RWPE2 (cell line): ENCODE results near the gene DRC1.

ENCODE experiments used
- ATAC-seq: fragments of 200-7000 bp; cut with Tn5 transposase; 3 replicates; pipeline ENCODE4 v1.9.1; 2021; ENCODE audit warnings: low read depth
- DNase-seq: peaks from one replicate; pipeline ENCODE4 v3.0.0-alpha.2; 2020; ENCODE audit warnings: low spot score
- H3K27ac ChIP-seq: fragments of 450-650 bp; 2 replicates; pipeline ENCODE4 v1.5.1; 2017; ENCODE audit warnings: mild to moderate bottlenecking; ENCODE audit not compliant: poor library complexity, severe bottlenecking
- H3K27me3 ChIP-seq: fragments of 250-450 bp; sonication (Bioruptor Pico); 2 replicates; pipeline ENCODE4 v1.5.1; 2021; ENCODE audit warnings: mild to moderate bottlenecking, moderate library complexity; ENCODE audit not compliant: insufficient read depth, poor library complexity, severe bottlenecking
- H3K36me3 ChIP-seq: fragments of 250-450 bp; sonication (Bioruptor Pico); 2 replicates; pipeline ENCODE4 v1.5.1; 2020; ENCODE audit warnings: low read depth, mild to moderate bottlenecking, moderate library complexity
- H3K4me1 ChIP-seq: fragments of 250-450 bp; sonication (Bioruptor Pico); 2 replicates; pipeline ENCODE4 v1.5.1; 2021; ENCODE audit warnings: mild to moderate bottlenecking, moderate library complexity; ENCODE audit not compliant: insufficient read depth, poor library complexity, severe bottlenecking
- H3K4me3 ChIP-seq: fragments of 250-450 bp; sonication (Bioruptor Pico); 2 replicates; pipeline ENCODE4 v1.5.1; 2021; ENCODE audit warnings: mild to moderate bottlenecking, moderate library complexity; ENCODE audit not compliant: severe bottlenecking
- H3K9me3 ChIP-seq: fragments of 250-450 bp; sonication (Bioruptor Pico); 2 replicates; pipeline ENCODE4 v1.5.1; 2021; ENCODE audit warnings: mild to moderate bottlenecking, moderate library complexity; ENCODE audit not compliant: severe bottlenecking
- TF ChIP-seq, protein P1 (sequence below): fragments of 450-650 bp; IDR thresholded peaks from one replicate; pipeline ENCODE4 v1.5.1; 2017; ENCODE audit warnings: mild to moderate bottlenecking, moderate library complexity; ENCODE audit not compliant: poor library complexity, severe bottlenecking

The DRC1 gene

DNA sequence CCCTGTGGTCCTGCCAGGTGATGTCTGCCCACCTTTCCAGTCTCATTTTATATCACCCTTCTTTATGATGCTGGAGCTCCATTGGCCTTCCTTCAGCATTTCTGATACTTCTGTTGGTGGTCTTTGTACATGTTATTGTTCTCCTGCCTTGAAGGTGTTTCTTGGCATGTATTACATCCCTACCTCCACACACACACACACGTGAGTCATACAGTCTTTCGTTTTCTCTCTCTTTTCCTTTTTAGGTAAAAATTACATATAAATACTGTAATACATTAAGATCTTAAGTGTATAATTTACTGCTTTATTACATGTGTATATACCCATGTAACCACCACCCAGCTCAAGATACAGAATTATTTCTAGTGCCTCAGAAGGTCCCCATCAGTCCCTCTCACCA is 44.9 kb upstream of the DRC1 start:
- Histone ChIP-seq H3K4me3 (no peak overlapping the region), H3K27me3 (no peaks in the 10 kb centered on the region), H3K4me1 (peaks cover 32% of the 10 kb centered on the region), H3K27ac (no peak overlapping the region), H3K36me3 (peaks cover 12% of the 10 kb centered on the region), H3K9me3 (no peaks in the 10 kb centered on the region)
- ATAC-seq (no peak), DNase-seq (no peak)
- TF ChIP-seq, protein P1, sequence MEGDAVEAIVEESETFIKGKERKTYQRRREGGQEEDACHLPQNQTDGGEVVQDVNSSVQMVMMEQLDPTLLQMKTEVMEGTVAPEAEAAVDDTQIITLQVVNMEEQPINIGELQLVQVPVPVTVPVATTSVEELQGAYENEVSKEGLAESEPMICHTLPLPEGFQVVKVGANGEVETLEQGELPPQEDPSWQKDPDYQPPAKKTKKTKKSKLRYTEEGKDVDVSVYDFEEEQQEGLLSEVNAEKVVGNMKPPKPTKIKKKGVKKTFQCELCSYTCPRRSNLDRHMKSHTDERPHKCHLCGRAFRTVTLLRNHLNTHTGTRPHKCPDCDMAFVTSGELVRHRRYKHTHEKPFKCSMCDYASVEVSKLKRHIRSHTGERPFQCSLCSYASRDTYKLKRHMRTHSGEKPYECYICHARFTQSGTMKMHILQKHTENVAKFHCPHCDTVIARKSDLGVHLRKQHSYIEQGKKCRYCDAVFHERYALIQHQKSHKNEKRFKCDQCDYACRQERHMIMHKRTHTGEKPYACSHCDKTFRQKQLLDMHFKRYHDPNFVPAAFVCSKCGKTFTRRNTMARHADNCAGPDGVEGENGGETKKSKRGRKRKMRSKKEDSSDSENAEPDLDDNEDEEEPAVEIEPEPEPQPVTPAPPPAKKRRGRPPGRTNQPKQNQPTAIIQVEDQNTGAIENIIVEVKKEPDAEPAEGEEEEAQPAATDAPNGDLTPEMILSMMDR, result no peak

GRCh38 chr2:26359886-26360473 is 41.7 kb upstream of the DRC1 start:
- no peak for ATAC-seq
- Histone ChIP-seq H3K9me3 (no peaks in the 10 kb centered on the region), H3K4me1 (peaks cover 25% of the 10 kb centered on the region), H3K27me3 (no peaks in the 10 kb centered on the region), H3K4me3 (no peak overlapping the region), H3K36me3 (peaks cover 30% of the 10 kb centered on the region), H3K27ac (no peak overlapping the region)
- DNase-seq, result no peak
- TF ChIP-seq, protein P1, result no peak

DNA sequence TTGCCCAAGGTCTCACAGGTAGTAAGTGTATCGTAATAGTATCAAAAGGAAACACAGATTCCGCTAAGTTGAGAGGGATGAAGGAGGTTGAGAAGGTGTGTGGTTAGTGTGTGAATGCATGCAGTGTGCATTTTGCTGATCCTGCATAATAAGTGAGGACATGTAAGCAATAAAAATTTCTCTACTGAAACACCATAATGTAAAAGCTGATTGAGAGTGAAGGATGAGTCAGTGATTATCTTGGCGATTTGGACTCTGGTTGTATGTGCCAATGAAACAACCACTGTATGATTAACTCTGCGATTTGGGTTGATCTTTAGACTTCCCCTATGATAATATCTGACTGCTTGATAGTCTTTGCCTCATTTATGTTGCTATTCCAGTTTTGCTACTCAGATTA is 38.4 kb upstream of the DRC1 start:
- peaks cover 8% of the 10 kb centered on the region for H3K4me1 ChIP-seq
- TF ChIP-seq, protein P1, result no peak
- H3K4me3 ChIP-seq, result no peak overlapping the region
- H3K27me3 ChIP-seq, result no peaks in the 10 kb centered on the region
- H3K27ac ChIP-seq, result no peak overlapping the region
- peaks cover 48% of the 10 kb centered on the region for H3K36me3 ChIP-seq
- peak; percentile 70 for ATAC-seq
- no peaks in the 10 kb centered on the region for H3K9me3 ChIP-seq
- DNase-seq, result no peak

DNA sequence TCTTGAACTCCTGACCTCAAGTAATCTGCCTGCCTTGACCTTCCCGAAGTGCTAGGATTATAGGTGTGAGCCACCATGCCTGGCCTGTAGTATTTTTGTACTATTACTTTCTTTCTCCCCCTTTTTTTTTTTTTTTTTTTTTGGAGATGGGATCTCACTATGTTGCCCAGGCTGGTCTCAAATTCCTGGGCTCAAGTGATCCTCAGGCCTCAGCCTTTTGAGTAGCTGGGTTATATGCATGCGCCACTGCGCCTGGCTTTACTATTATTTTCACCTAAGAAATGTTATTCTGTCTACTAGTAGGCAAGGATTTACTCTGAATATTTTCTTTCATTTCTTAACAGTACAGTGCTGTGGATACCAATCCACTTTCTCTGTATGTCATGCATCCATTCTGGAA is 37.8 kb upstream of the DRC1 start:
- peaks cover 8% of the 10 kb centered on the region for H3K4me1 ChIP-seq
- H3K4me3 ChIP-seq, result no peak overlapping the region
- H3K27me3 ChIP-seq, result no peaks in the 10 kb centered on the region
- no peak for DNase-seq
- TF ChIP-seq, protein P1, result no peak
- H3K36me3 ChIP-seq, result peaks cover 52% of the 10 kb centered on the region
- H3K27ac ChIP-seq, result no peak overlapping the region
- no peak for ATAC-seq
- no peaks in the 10 kb centered on the region for H3K9me3 ChIP-seq

DNA sequence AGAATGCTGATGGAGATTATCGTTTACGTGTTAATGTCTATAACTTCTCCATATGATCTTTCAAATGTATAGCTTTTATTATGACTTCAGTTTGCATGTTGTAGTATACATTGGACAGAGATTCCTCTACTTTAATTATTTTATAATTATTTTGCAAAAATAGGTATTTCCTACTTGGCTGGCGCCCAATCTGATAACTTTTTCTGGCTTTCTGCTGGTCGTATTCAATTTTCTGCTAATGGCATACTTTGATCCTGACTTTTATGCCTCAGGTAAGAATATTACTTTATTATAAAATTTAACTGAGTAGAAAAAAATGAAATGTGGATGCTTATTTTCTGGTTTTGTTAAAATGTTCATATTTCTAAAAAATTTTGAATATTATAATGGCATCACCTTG is 37.1 kb upstream of the DRC1 start:
- ATAC-seq (no peak), DNase-seq (no peak)
- Histone ChIP-seq H3K36me3 (peaks cover 59% of the 10 kb centered on the region), H3K27me3 (no peaks in the 10 kb centered on the region), H3K4me3 (no peak overlapping the region), H3K27ac (no peak overlapping the region), H3K4me1 (peaks cover 8% of the 10 kb centered on the region), H3K9me3 (no peaks in the 10 kb centered on the region)
- TF ChIP-seq, protein P1, result no peak
